Esophagus squamous epithelium (tissue), 5 donors: ENCODE results near the gene CALN1. TPM values are rescaled to one million over a fixed set of nuclear protein-coding genes. Genes with fewer than 3 reads are reported as not detected.
"Not testable (repeated sequence)": the region's sequence is repeated elsewhere in the genome, so short reads cannot be mapped to it uniquely, and the experiment has no call there.

Experiments used
- DNase-seq: peaks from one replicate; lab custom pipeline; 2025; lab: John Stamatoyannopoulos, UW
- H3K27ac ChIP-seq, 4 donors: fragments of 200-600 bp; sonication (generic); one replicate each; pipeline ENCODE4 v1.5.1; 2016 to 2019; ENCODE audit warnings: mild to moderate bottlenecking in 1 of 4
- H3K27me3 ChIP-seq, 4 donors: fragments of 200-600 bp; sonication (generic); 1 replicate in 3 of 4; 2 replicates in 1 of 4; pipeline versions ENCODE4 v1.5.1 to v1.6.0; 2017 to 2021; ENCODE audit warnings: antibody characterized with exemption in 1 of 4
- H3K36me3 ChIP-seq, 3 donors: fragments of 200-600 bp; sonication (generic); one replicate each; pipeline ENCODE4 v1.5.1; 2016 to 2019
- H3K4me1 ChIP-seq, 3 donors: fragments of 200-600 bp; sonication (generic); one replicate each; pipeline ENCODE4 v1.5.1; 2017 to 2019
- H3K4me3 ChIP-seq, 4 donors: fragments of 200-600 bp; sonication (generic); 1 replicate in 3 of 4; 2 replicates in 1 of 4; pipeline ENCODE4 v1.5.1; 2016 to 2019; ENCODE audit warnings: mild to moderate bottlenecking in 2 of 4, moderate library complexity in 1 of 4
- H3K9me3 ChIP-seq, 3 donors: fragments of 200-600 bp; sonication (generic); one replicate each; pipeline ENCODE4 v1.5.1; 2016 to 2019
- CTCF ChIP-seq, 6 experiments: fragments of 450-650 bp in 4 of 6; fragments of 200-600 bp in 2 of 6; sonication (generic) in 2 of 6; IDR thresholded peaks; one replicate each; pipeline ENCODE4 v1.5.1; 2016 to 2019; ENCODE audit warnings: antibody characterized with exemption in 6 of 6, mild to moderate bottlenecking in 4 of 6, moderate library complexity in 4 of 6
- POLR2A ChIP-seq, 4 donors: fragments of 450-650 bp; IDR thresholded peaks; one replicate each; pipeline ENCODE4 v1.6.1; 2017; ENCODE audit warnings: antibody characterized with exemption in 4 of 4, mild to moderate bottlenecking in 4 of 4, moderate library complexity in 3 of 4
- WGBS, 2 donors: methylation state at CpG; one replicate each; pipeline ENCODE4 v1.1.5; 2018; 5-methylcytosine and 5-hydroxymethylcytosine counted together
- intact Hi-C: fragments of 100-400 bp; cut with DNase I; formaldehyde crosslinking; loops from one replicate; pipeline ENCODE4 v1.15.0; 2022
- total RNA-seq, 4 donors: library from RNA; depleted of rRNA; stranded (reverse); fragments of >200 nt; gene quantifications; one replicate each; pipeline ENCODE4 v1.1.0, GENCODE V29; 2016
- donor health status: DM: yes; HTN: yes; CAD: no.

Gene CALN1
- total RNA-seq, 4 donors from 2014 or later = 0.83 TPM; not detected in 3

- intact Hi-C loops = no loop called here
- peaks cover 0 to 11% (median 0%) of the 10 kb centered on the region in 3 donors for H3K9me3 ChIP-seq
- H3K27me3 ChIP-seq = no peaks in the 10 kb centered on the region
- H3K27ac ChIP-seq = no peak overlapping the region
- WGBS, 2 donors = 45 to 52% methylated on average over 3 of the region's 3 CpGs
- TF ChIP-seq POLR2A (IDR thresholded peaks at IDR 0.05) = no peak
- no peak for TF ChIP-seq CTCF (IDR thresholded peaks at IDR 0.05)
- H3K4me1 ChIP-seq = no peaks in the 10 kb centered on the region
- H3K36me3 ChIP-seq = no peaks in the 10 kb centered on the region
- no peak for DNase-seq
- no peak overlapping the region for H3K4me3 ChIP-seq
Measured at GRCh38 chr7:71826141-71826540, 586.0 kb downstream of the CALN1 start.

- Histone ChIP-seq H3K27ac (no peak overlapping the region), H3K4me3 (no peak overlapping the region), H3K27me3 (no peaks in the 10 kb centered on the region), H3K4me1 (no peaks in the 10 kb centered on the region), H3K9me3 (peaks cover 0 to 11% (median 0%) of the 10 kb centered on the region in 3 donors), H3K36me3 (no peaks in the 10 kb centered on the region)
- DNase-seq = no peak
- TF ChIP-seq CTCF (IDR thresholded peaks at IDR 0.05) = no peak
- no peak for TF ChIP-seq POLR2A (IDR thresholded peaks at IDR 0.05)
- intact Hi-C loops = no loop called here
- WGBS, 2 donors = 59 to 70% methylated on average over 7 to 8 of the region's 9 CpGs
Measured at GRCh38 chr7:71824006-71824760, 588.0 kb downstream of the CALN1 start.

GRCh38 chr7:71822406-71822805 is 589.7 kb downstream of the CALN1 start:
- H3K4me3 ChIP-seq, intact Hi-C loops, H3K36me3 ChIP-seq, H3K4me1 ChIP-seq, DNase-seq, H3K27ac ChIP-seq, H3K27me3 ChIP-seq: not testable (repeated sequence)
- WGBS, 2 donors = 85 to 92% methylated on average over 8 of the region's 8 CpGs
- peaks cover 0 to 11% (median 0%) of the 10 kb centered on the region in 3 donors for H3K9me3 ChIP-seq

- H3K27ac ChIP-seq = no peak overlapping the region
- TF ChIP-seq POLR2A (IDR thresholded peaks at IDR 0.05) (no peak), CTCF (IDR thresholded peaks at IDR 0.05) (no peak)
- no peaks in the 10 kb centered on the region for H3K27me3 ChIP-seq
- H3K9me3 ChIP-seq = no peaks in the 10 kb centered on the region
- no peak overlapping the region for H3K4me3 ChIP-seq
- H3K36me3 ChIP-seq = no peaks in the 10 kb centered on the region
- WGBS, 2 donors = 14 to 76% methylated on average over 1 of the region's 1 CpG
- no peak for DNase-seq
- intact Hi-C loops = no loop called here
- no peaks in the 10 kb centered on the region for H3K4me1 ChIP-seq
Measured at GRCh38 chr7:71817916-71818315, 594.2 kb downstream of the CALN1 start.

GRCh38 chr7:71808115-71808514 is 604.0 kb downstream of the CALN1 start:
- intact Hi-C loops = no loop called here
- TF ChIP-seq CTCF (IDR thresholded peaks at IDR 0.05) (no peak), POLR2A (IDR thresholded peaks at IDR 0.05) (no peak)
- H3K27me3 ChIP-seq = no peaks in the 10 kb centered on the region
- H3K4me3 ChIP-seq = no peak overlapping the region
- H3K4me1 ChIP-seq = no peaks in the 10 kb centered on the region
- no peak overlapping the region for H3K27ac ChIP-seq
- no peak for DNase-seq
- peaks cover 0 to 10% (median 5%) of the 10 kb centered on the region in 3 donors for H3K9me3 ChIP-seq
- no peaks in the 10 kb centered on the region for H3K36me3 ChIP-seq
- WGBS, 2 donors = 43 to 92% methylated on average over 1 of the region's 1 CpG
